Liver (tissue), 9 donors: ENCODE results near the gene SCYL3. TPM values are rescaled to one million over a fixed set of nuclear protein-coding genes. Genes with fewer than 3 reads are reported as not detected.

Experiments used
- DNase-seq: peaks from one replicate; pipeline ENCODE4 v3.0.0-alpha.2; 2017; ENCODE audit warnings: low spot score
- H3K27ac ChIP-seq, 2 donors: one replicate each; pipeline ENCODE4 v1.7.0; 2013; ENCODE audit warnings: inconsistent platforms in 2 of 2, low read length in 2 of 2, control low read depth in 1 of 2, low read depth in 1 of 2, mild to moderate bottlenecking in 1 of 2
- H3K27me3 ChIP-seq, 4 donors: one replicate each; pipeline versions ENCODE4 v1.6.1 to v1.7.0; 2013; ENCODE audit warnings: low read length in 3 of 4, inconsistent platforms in 1 of 4, mild to moderate bottlenecking in 1 of 4, moderate library complexity in 1 of 4; ENCODE audit not compliant: control insufficient read depth in 4 of 4, insufficient read depth in 4 of 4
- H3K36me3 ChIP-seq, 4 donors: one replicate each; pipeline versions ENCODE4 v1.6.1 to v1.7.0; 2013; ENCODE audit warnings: low read length in 3 of 4, mild to moderate bottlenecking in 3 of 4, low read depth in 1 of 4, moderate library complexity in 1 of 4; ENCODE audit not compliant: control insufficient read depth in 4 of 4, insufficient read depth in 3 of 4
- H3K4me1 ChIP-seq, 4 donors: one replicate each; pipeline versions ENCODE4 v1.6.1 to v1.7.0; 2013; ENCODE audit warnings: low read length in 3 of 4, mild to moderate bottlenecking in 3 of 4, moderate library complexity in 1 of 4; ENCODE audit not compliant: control insufficient read depth in 4 of 4, insufficient read depth in 4 of 4
- H3K4me3 ChIP-seq, 3 donors: one replicate each; pipeline versions ENCODE4 v1.6.1 to v1.7.0; 2013; ENCODE audit warnings: low read length in 3 of 3, control low read depth in 1 of 3, low read depth in 1 of 3, mild to moderate bottlenecking in 1 of 3
- H3K9ac ChIP-seq, 2 donors: one replicate each; pipeline ENCODE4 v1.7.0; 2013; ENCODE audit warnings: low read length in 2 of 2, mild to moderate bottlenecking in 2 of 2, moderate library complexity in 2 of 2, control low read depth in 1 of 2, low read depth in 1 of 2
- H3K9me3 ChIP-seq, 4 donors: one replicate each; pipeline versions ENCODE4 v1.6.1 to v1.7.0; 2013; ENCODE audit warnings: low read length in 3 of 4; ENCODE audit not compliant: control insufficient read depth in 4 of 4
- EGR1 ChIP-seq, 2 donors: IDR thresholded peaks; 2 replicates each; pipeline ENCODE4 v1.6.1; 2016 to 2018; ENCODE audit warnings: antibody characterized with exemption in 2 of 2, low read depth in 2 of 2
- FOXA1 ChIP-seq: IDR thresholded peaks from 2 replicates; pipeline ENCODE4 v1.6.1; 2016; ENCODE audit warnings: antibody characterized with exemption
- FOXA2 ChIP-seq: IDR thresholded peaks from 2 replicates; pipeline ENCODE4 v1.6.1; 2016; ENCODE audit warnings: antibody characterized with exemption
- GABPA ChIP-seq, 2 donors: IDR thresholded peaks in 1 of 2; conservative IDR thresholded peaks in 1 of 2; 2 replicates each; pipeline ENCODE4 v1.6.1; 2016; ENCODE audit warnings: antibody characterized with exemption in 2 of 2, mild to moderate bottlenecking in 1 of 2, moderate library complexity in 1 of 2
- HNF4G ChIP-seq: IDR thresholded peaks from 2 replicates; pipeline ENCODE4 v1.6.1; 2016; ENCODE audit warnings: antibody characterized with exemption
- NR2F2 ChIP-seq: IDR thresholded peaks from 2 replicates; pipeline ENCODE4 v1.6.1; 2016; ENCODE audit warnings: antibody characterized with exemption
- RAD21 ChIP-seq, 2 donors: IDR thresholded peaks; 2 replicates each; pipeline ENCODE4 v1.6.1; 2016; ENCODE audit warnings: antibody characterized with exemption in 2 of 2, mild to moderate bottlenecking in 2 of 2
- RXRA ChIP-seq, 2 donors: IDR thresholded peaks; 2 replicates each; pipeline ENCODE4 v1.6.1; 2017 to 2018; ENCODE audit warnings: antibody characterized with exemption in 2 of 2, mild to moderate bottlenecking in 1 of 2
- SP1 ChIP-seq: IDR thresholded peaks from 2 replicates; pipeline ENCODE4 v1.6.1; 2018; ENCODE audit warnings: antibody characterized with exemption, mild to moderate bottlenecking
- TAF1 ChIP-seq: conservative IDR thresholded peaks from 2 replicates; pipeline ENCODE4 v1.6.1; 2016; ENCODE audit warnings: antibody characterized with exemption, mild to moderate bottlenecking
- YY1 ChIP-seq: IDR thresholded peaks from 2 replicates; pipeline ENCODE4 v1.6.1; 2016; ENCODE audit warnings: antibody characterized with exemption, mild to moderate bottlenecking
- WGBS: extraction: QIAGEN DNeasy Blood & Tissue Kit; methylation state at CpG from one replicate; pipeline ENCODE4 v1.1.7; 2013; 5-methylcytosine and 5-hydroxymethylcytosine counted together
- polyA plus RNA-seq, 2 donors: library from polyadenylated mRNA; stranded (reverse) in 1 of 2; unstranded in 1 of 2; fragments of 200-250 nt in 1 of 2; fragments of >200 nt in 1 of 2; fragmentation: Nextera tagmentation in 1 of 2; extraction: Ambion mirVana in 1 of 2; gene quantifications; one replicate each; pipeline versions ENCODE4 v1.2.1 to v1.2.3, GENCODE V29; 2013 to 2015
- total RNA-seq, 2 donors: library from RNA; depleted of rRNA; stranded (reverse); fragments of >200 nt; gene quantifications; one replicate each; pipeline ENCODE4 v1.2.3, GENCODE V29; 2014
- TF ChIP-seq, protein P1 (sequence below): IDR thresholded peaks from 2 replicates; pipeline ENCODE4 v1.6.1; 2016; ENCODE audit warnings: antibody characterized with exemption
- TF ChIP-seq, protein P2 (sequence below): IDR thresholded peaks from 2 replicates; pipeline ENCODE4 v1.6.1; 2016; ENCODE audit warnings: antibody characterized with exemption, mild to moderate bottlenecking
- TF ChIP-seq, protein P3 (sequence below): IDR thresholded peaks from 2 replicates; pipeline ENCODE4 v1.6.1; 2016; ENCODE audit warnings: antibody characterized with exemption
- TF ChIP-seq, protein P4 (sequence below): IDR thresholded peaks from 2 replicates; pipeline ENCODE4 v1.6.1; 2016; ENCODE audit warnings: antibody characterized with exemption
- TF ChIP-seq, protein P5 (sequence below): fragments of 150-350 bp; IDR thresholded peaks from 2 replicates; pipeline ENCODE4 v1.5.1; 2017; ENCODE audit warnings: improper control_type of control experiment, low read depth, low read length; ENCODE audit not compliant: missing input control
- donor health status: healthy.
- donor health status: healthy.
- donor health status: healthy.
- donor health status: healthy.
- donor health status: healthy.

The SCYL3 gene
- total and polyA plus RNA-seq, 4 donors, result 4.0 to 12.2 (median 6.1) TPM

DNA sequence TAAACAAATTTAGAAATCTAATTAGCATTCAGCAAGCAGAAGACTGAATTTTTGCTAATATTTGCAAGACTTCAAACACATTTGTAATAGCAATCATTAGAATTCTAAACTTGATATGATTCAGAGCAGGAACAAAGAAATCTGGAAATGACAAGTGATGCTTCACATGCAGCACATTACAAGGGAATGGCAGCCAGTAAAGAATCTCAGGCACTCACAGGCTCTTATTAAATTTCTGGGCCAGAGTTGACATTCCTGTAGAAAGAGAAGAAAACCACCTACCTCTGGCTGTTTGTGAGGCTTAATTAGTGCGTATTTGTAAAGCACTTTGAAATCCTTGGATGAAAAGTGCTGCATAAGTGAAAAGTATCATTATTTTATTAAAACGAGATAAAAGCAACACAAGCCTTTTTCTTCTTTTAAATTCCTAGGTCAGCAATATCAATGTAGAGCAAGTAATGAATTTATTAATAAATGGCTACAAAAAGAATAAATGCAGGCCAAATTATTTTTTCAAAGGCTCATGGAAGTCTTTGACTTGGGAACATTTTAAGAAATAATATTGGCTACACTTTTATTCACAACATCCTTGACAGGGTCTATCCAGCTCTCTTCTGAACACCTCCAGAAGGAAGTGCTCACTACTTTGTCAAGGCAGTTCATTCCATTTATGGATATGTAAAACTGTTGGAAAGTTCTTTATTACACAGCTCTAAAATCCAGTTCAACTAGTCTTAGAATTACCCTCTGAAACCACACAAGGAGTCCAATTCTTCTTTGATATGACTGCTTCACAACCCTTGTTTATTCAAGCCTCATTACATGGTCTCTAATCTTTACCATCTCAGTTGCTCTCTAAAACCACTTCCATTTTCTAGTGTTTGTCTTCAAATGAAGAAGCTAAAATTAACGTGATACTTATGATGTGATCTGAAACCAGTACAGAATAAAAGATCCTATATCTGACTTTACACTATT lies 32.1 kb upstream of the SCYL3 start:
- DNase-seq, result no peak
- no peaks in the 10 kb centered on the region for H3K27me3 ChIP-seq
- WGBS, result 77% methylated on average over 3 of the region's 3 CpGs
- no peaks in the 10 kb centered on the region for H3K36me3 ChIP-seq
- H3K4me1 ChIP-seq, result no peaks in the 10 kb centered on the region
- no peak overlapping the region for H3K4me3 ChIP-seq
- no peak overlapping the region for H3K27ac ChIP-seq
- H3K9ac ChIP-seq, result no peak overlapping the region
- H3K9me3 ChIP-seq, result no peaks in the 10 kb centered on the region
- TF ChIP-seq NR2F2 (no peak), FOXA1 (no peak), HNF4G (no peak), RXRA (IDR thresholded peaks at IDR 0.05) (no peak), FOXA2 (no peak), GABPA (IDR thresholded peaks at IDR 0.05 in 1 of 2, conservative IDR thresholded peaks at IDR 0.05 in 1 of 2) (no peak), TAF1 (no peak), YY1 (no peak), EGR1 (IDR thresholded peaks at IDR 0.05; ENCODE audit: low read depth in 2 of 2) (no peak), SP1 (no peak)
- TF ChIP-seq, protein P1, sequence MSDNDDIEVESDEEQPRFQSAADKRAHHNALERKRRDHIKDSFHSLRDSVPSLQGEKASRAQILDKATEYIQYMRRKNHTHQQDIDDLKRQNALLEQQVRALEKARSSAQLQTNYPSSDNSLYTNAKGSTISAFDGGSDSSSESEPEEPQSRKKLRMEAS, result no peak
- TF ChIP-seq, protein P2, sequence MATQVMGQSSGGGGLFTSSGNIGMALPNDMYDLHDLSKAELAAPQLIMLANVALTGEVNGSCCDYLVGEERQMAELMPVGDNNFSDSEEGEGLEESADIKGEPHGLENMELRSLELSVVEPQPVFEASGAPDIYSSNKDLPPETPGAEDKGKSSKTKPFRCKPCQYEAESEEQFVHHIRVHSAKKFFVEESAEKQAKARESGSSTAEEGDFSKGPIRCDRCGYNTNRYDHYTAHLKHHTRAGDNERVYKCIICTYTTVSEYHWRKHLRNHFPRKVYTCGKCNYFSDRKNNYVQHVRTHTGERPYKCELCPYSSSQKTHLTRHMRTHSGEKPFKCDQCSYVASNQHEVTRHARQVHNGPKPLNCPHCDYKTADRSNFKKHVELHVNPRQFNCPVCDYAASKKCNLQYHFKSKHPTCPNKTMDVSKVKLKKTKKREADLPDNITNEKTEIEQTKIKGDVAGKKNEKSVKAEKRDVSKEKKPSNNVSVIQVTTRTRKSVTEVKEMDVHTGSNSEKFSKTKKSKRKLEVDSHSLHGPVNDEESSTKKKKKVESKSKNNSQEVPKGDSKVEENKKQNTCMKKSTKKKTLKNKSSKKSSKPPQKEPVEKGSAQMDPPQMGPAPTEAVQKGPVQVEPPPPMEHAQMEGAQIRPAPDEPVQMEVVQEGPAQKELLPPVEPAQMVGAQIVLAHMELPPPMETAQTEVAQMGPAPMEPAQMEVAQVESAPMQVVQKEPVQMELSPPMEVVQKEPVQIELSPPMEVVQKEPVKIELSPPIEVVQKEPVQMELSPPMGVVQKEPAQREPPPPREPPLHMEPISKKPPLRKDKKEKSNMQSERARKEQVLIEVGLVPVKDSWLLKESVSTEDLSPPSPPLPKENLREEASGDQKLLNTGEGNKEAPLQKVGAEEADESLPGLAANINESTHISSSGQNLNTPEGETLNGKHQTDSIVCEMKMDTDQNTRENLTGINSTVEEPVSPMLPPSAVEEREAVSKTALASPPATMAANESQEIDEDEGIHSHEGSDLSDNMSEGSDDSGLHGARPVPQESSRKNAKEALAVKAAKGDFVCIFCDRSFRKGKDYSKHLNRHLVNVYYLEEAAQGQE, result no peak
- TF ChIP-seq, protein P3, sequence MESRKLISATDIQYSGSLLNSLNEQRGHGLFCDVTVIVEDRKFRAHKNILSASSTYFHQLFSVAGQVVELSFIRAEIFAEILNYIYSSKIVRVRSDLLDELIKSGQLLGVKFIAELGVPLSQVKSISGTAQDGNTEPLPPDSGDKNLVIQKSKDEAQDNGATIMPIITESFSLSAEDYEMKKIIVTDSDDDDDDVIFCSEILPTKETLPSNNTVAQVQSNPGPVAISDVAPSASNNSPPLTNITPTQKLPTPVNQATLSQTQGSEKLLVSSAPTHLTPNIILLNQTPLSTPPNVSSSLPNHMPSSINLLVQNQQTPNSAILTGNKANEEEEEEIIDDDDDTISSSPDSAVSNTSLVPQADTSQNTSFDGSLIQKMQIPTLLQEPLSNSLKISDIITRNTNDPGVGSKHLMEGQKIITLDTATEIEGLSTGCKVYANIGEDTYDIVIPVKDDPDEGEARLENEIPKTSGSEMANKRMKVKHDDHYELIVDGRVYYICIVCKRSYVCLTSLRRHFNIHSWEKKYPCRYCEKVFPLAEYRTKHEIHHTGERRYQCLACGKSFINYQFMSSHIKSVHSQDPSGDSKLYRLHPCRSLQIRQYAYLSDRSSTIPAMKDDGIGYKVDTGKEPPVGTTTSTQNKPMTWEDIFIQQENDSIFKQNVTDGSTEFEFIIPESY, result no peak
- TF ChIP-seq, protein P4, sequence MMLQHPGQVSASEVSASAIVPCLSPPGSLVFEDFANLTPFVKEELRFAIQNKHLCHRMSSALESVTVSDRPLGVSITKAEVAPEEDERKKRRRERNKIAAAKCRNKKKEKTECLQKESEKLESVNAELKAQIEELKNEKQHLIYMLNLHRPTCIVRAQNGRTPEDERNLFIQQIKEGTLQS, result no peak

DNA sequence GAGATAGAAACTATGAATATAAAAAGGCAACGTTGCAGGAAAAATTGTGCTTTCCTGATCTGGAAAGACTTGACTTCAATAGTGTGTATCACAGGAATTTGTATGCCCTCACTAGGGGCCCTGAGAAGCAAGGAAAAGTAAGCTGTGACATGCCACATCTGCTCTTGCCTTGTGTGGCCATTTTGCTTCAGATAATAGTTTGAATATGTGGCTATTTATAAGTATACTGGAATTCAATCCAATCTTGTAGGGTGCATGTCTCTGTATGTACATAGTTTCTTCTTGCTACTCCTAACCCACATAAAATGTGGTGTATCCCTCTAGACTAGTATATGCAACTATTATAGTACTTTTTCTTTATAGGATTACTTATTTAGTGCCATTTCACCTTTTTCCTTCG lies 31.1 kb upstream of the SCYL3 start:
- H3K4me1 ChIP-seq, result no peaks in the 10 kb centered on the region
- H3K36me3 ChIP-seq, result no peaks in the 10 kb centered on the region
- WGBS, result 78% methylated on average over 2 of the region's 2 CpGs

More for the DNA sequence above, 31.1 kb upstream of the SCYL3 start:
- H3K9ac ChIP-seq, result no peak overlapping the region
- H3K27ac ChIP-seq, result no peak overlapping the region
- TF ChIP-seq, protein P5, sequence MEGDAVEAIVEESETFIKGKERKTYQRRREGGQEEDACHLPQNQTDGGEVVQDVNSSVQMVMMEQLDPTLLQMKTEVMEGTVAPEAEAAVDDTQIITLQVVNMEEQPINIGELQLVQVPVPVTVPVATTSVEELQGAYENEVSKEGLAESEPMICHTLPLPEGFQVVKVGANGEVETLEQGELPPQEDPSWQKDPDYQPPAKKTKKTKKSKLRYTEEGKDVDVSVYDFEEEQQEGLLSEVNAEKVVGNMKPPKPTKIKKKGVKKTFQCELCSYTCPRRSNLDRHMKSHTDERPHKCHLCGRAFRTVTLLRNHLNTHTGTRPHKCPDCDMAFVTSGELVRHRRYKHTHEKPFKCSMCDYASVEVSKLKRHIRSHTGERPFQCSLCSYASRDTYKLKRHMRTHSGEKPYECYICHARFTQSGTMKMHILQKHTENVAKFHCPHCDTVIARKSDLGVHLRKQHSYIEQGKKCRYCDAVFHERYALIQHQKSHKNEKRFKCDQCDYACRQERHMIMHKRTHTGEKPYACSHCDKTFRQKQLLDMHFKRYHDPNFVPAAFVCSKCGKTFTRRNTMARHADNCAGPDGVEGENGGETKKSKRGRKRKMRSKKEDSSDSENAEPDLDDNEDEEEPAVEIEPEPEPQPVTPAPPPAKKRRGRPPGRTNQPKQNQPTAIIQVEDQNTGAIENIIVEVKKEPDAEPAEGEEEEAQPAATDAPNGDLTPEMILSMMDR, result no peak
- TF ChIP-seq RAD21 (IDR thresholded peaks at IDR 0.05), result no peak
- H3K9me3 ChIP-seq, result no peaks in the 10 kb centered on the region
- no peak for DNase-seq
- no peak overlapping the region for H3K4me3 ChIP-seq
- no peaks in the 10 kb centered on the region for H3K27me3 ChIP-seq
